AG08395 (cell line): ENCODE results near the gene S100A14.
A peak's percentile ranks its signal among the peaks of the same experiment; 100 is the strongest.
"Not testable (repeated sequence)": the region's sequence is repeated elsewhere in the genome, so short reads cannot be mapped to it uniquely, and the experiment has no call there.

Experiments used
- DNase-seq: peaks from one replicate; pipeline ENCODE4 v3.0.0; 2012; ENCODE audit warnings: mixed read lengths, low spot score

S100A14 gene

GRCh38 chr1:153586347-153586746 lies 29.8 kb downstream of the S100A14 start:
- no peak for DNase-seq

GRCh38 chr1:153585006-153585405 lies 31.1 kb downstream of the S100A14 start:
- DNase-seq = no peak

- no peak for DNase-seq
Measured at GRCh38 chr1:153583976-153584375, 32.1 kb downstream of the S100A14 start.

- not testable (repeated sequence) for DNase-seq
Measured at GRCh38 chr1:153583514-153583913, 32.6 kb downstream of the S100A14 start.

- not testable (repeated sequence) for DNase-seq
Measured at GRCh38 chr1:153582836-153583235, 33.3 kb downstream of the S100A14 start.

- DNase-seq = peak; percentile 18
Measured at GRCh38 chr1:153578936-153579335, 37.2 kb downstream of the S100A14 start.

GRCh38 chr1:153578490-153578889 lies 37.6 kb downstream of the S100A14 start:
- peak; percentile 58 for DNase-seq

- DNase-seq = no peak
Measured at GRCh38 chr1:153577624-153578051, 38.5 kb downstream of the S100A14 start.

GRCh38 chr1:153577138-153577537 lies 39.0 kb downstream of the S100A14 start:
- no peak for DNase-seq

GRCh38 chr1:153575497-153575896 lies 40.6 kb downstream of the S100A14 start:
- not testable (repeated sequence) for DNase-seq

- DNase-seq = not testable (repeated sequence)
Measured at GRCh38 chr1:153575081-153575491, 41.0 kb downstream of the S100A14 start.

- no peak for DNase-seq
Measured at GRCh38 chr1:153573351-153573750, 42.8 kb downstream of the S100A14 start.

GRCh38 chr1:153572569-153573015 lies 43.5 kb downstream of the S100A14 start:
- peak; percentile 85 for DNase-seq

- DNase-seq = no peak
Measured at GRCh38 chr1:153571706-153572105, 44.4 kb downstream of the S100A14 start.

GRCh38 chr1:153570874-153571273 lies 45.3 kb downstream of the S100A14 start:
- no peak for DNase-seq

GRCh38 chr1:153569465-153569864 lies 46.7 kb downstream of the S100A14 start:
- DNase-seq = no peak

GRCh38 chr1:153568367-153569099 lies 47.6 kb downstream of the S100A14 start:
- peak; percentile 90 for DNase-seq

GRCh38 chr1:153567621-153568366 lies 48.3 kb downstream of the S100A14 start:
- no peak for DNase-seq

GRCh38 chr1:153566414-153567371 lies 49.4 kb downstream of the S100A14 start:
- DNase-seq = peak; percentile 99

- peak; percentile 91 for DNase-seq
Measured at GRCh38 chr1:153565529-153566374, 50.4 kb downstream of the S100A14 start, which contains the start of gene S100A2. S100A2 (minus strand) TSS chr1:153565844; CDS start chr1:153563877, 1,967 bp downstream.
